Suprapubic skin (tissue), 3 donors: Measurements from ENCODE around the gene ADAP1.

Experiments used
- EP300 ChIP-seq: sonication (generic); formaldehyde crosslinking; IDR thresholded peaks from one replicate; pipeline ENCODE4 v1.6.1; 2017; ENCODE audit warnings: antibody characterized with exemption
- TF ChIP-seq, protein P1 (sequence below), 2 donors: fragments of 200-600 bp in 1 of 2; fragments of 450-650 bp in 1 of 2; sonication (generic) in 1 of 2; IDR thresholded peaks; one replicate each; pipeline ENCODE4 v1.5.1; 2016 to 2019; ENCODE audit warnings: antibody characterized with exemption in 2 of 2, mild to moderate bottlenecking in 1 of 2, moderate library complexity in 1 of 2

DNA sequence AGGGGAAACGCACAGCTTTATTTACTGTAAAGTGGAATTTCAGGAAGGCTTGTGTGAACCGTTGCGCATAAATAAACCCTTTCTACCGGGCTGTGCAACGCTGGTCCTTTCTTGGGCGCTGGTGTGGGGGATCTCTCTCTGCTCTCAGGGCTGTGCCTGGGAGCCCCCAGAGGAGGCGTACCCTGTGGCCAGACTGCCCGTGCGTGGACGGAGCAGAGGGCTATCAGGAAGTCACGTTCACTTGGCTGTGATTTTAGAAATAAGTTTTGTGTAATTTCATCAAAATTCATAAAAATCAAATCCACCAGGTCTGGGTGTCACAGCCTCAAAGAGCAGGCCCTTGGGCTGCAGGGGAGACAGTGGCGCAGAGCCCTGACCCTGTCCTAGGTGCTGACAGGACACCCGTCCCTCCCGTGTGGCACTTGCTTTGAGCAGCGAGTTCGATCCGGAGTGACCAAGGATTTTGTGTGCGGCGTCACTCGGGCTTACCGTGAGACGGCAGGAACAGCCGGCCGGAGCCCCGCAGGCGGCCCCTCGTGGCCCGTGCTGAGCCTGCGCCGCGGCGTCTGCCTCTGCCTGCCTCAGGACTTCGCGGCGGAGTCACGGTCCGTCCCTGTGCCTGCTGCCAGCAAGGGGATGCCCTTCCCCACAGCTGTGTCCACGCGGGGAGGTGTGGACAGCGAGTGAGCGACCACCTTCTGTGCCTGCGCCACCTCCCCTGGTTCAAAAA lies 58.0 kb downstream of the ADAP1 start:
- TF ChIP-seq, protein P1, sequence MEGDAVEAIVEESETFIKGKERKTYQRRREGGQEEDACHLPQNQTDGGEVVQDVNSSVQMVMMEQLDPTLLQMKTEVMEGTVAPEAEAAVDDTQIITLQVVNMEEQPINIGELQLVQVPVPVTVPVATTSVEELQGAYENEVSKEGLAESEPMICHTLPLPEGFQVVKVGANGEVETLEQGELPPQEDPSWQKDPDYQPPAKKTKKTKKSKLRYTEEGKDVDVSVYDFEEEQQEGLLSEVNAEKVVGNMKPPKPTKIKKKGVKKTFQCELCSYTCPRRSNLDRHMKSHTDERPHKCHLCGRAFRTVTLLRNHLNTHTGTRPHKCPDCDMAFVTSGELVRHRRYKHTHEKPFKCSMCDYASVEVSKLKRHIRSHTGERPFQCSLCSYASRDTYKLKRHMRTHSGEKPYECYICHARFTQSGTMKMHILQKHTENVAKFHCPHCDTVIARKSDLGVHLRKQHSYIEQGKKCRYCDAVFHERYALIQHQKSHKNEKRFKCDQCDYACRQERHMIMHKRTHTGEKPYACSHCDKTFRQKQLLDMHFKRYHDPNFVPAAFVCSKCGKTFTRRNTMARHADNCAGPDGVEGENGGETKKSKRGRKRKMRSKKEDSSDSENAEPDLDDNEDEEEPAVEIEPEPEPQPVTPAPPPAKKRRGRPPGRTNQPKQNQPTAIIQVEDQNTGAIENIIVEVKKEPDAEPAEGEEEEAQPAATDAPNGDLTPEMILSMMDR (IDR thresholded peaks at IDR 0.05) = no peak
- no peak for TF ChIP-seq EP300
